ENCODE data around the gene SEC24B. TPM values are rescaled to one million over a fixed set of nuclear protein-coding genes. Genes with fewer than 3 reads are reported as not detected.

The SEC24B gene
- total RNA-seq, 1 experiment from 2014 or later: 27.1 TPM

DNA sequence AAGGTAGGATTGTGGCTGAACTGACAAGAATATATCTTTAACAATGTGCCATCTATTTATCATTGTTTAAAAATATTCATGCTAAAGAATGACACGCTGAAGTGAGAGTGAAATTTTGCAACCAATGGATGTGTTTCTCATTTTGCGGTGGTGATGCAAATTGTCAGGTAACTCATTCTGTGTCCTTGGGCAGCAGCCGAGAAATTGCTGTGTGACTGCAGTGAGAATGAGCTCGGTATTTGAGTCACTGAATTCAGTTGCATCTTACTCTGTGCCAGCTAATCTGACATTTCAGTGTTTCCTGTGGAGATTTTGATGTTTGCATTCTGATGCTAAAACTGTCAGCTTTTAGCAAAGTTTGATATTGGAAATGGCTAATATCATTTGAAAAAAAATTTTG lies 154.6 kb downstream of the SEC24B start:
- no peak for DNase-seq
- no peak overlapping the region for H2BK20ac ChIP-seq (ENCODE audit: low read depth, low read length, poor library complexity, severe bottlenecking)
- H2BK15ac ChIP-seq (ENCODE audit: low read depth, low read length): no peak overlapping the region
- H3K79me1 ChIP-seq (ENCODE audit: insufficient read depth, low read depth, low read length, poor library complexity, severe bottlenecking): no peaks in the 10 kb centered on the region
- TF ChIP-seq, protein P1, sequence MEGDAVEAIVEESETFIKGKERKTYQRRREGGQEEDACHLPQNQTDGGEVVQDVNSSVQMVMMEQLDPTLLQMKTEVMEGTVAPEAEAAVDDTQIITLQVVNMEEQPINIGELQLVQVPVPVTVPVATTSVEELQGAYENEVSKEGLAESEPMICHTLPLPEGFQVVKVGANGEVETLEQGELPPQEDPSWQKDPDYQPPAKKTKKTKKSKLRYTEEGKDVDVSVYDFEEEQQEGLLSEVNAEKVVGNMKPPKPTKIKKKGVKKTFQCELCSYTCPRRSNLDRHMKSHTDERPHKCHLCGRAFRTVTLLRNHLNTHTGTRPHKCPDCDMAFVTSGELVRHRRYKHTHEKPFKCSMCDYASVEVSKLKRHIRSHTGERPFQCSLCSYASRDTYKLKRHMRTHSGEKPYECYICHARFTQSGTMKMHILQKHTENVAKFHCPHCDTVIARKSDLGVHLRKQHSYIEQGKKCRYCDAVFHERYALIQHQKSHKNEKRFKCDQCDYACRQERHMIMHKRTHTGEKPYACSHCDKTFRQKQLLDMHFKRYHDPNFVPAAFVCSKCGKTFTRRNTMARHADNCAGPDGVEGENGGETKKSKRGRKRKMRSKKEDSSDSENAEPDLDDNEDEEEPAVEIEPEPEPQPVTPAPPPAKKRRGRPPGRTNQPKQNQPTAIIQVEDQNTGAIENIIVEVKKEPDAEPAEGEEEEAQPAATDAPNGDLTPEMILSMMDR (conservative IDR thresholded peaks at IDR 0.05): no peak
- Mint-ChIP-seq H3K4me3 (no peak overlapping the region), H3K9me3 (peaks cover 15 to 17% of the 10 kb centered on the region in 2 experiments), H3K27ac (no peak overlapping the region), H3K36me3 (ENCODE audit: insufficient read depth in 1 of 3, low read depth in 3 of 3) (peaks cover 6 to 15% (median 9%) of the 10 kb centered on the region in 3 experiments), H3K4me1 (peaks cover 7 to 9% of the 10 kb centered on the region in 2 experiments), H3K27me3 (ENCODE audit: low read depth) (no peaks in the 10 kb centered on the region)
- H2BK12ac ChIP-seq (ENCODE audit: insufficient read length, low read depth, low read length): no peak overlapping the region
- H3K4ac ChIP-seq (ENCODE audit: low read depth, low read length): no peak overlapping the region
- no peak overlapping the region for H4K5ac ChIP-seq (ENCODE audit: insufficient read length, low read depth, low read length)
- H3K14ac ChIP-seq (ENCODE audit: insufficient read depth, low read length): no peak overlapping the region
- no peak overlapping the region for H3K23ac ChIP-seq (ENCODE audit: insufficient read length, low read depth, low read length)
- H3K27me3 ChIP-seq (ENCODE audit: insufficient read depth, low read length): no peaks in the 10 kb centered on the region
- no peak overlapping the region for H3K4me2 ChIP-seq (ENCODE audit: insufficient read depth, insufficient read length, low read length)
- H3K9me3 ChIP-seq (ENCODE audit: control insufficient read depth, low read depth, low read length): no peaks in the 10 kb centered on the region
- no peak overlapping the region for H2AK5ac ChIP-seq (ENCODE audit: insufficient read length, low read length)
- no peak overlapping the region for H2AFZ ChIP-seq (ENCODE audit: low read length)
- H3K23me2 ChIP-seq (ENCODE audit: insufficient read length, low read depth, low read length, poor library complexity, severe bottlenecking): no peaks in the 10 kb centered on the region
- no peaks in the 10 kb centered on the region for H4K20me1 ChIP-seq (ENCODE audit: control insufficient read depth, insufficient read depth, insufficient read length)
- no peaks in the 10 kb centered on the region; the same call in 1 of the 2 replicates for H3K4me1 ChIP-seq (ENCODE audit: insufficient read depth, low read length)
- no peak overlapping the region for H4K91ac ChIP-seq (ENCODE audit: insufficient read length, low read depth, low read length)
- no peak overlapping the region for H4K8ac ChIP-seq (replicated peaks; ENCODE audit: insufficient read length, low read depth, low read length)
- no peak overlapping the region for H2BK5ac ChIP-seq (ENCODE audit: insufficient read length, low read length)
- H3K9ac ChIP-seq (ENCODE audit: extremely low read depth, insufficient read length, low read length): no peak overlapping the region
- H2BK120ac ChIP-seq (ENCODE audit: low read depth, low read length, poor library complexity, severe bottlenecking): no peak overlapping the region
- H3T11ph ChIP-seq (ENCODE audit: low read length): no peak overlapping the region
- H3K27ac ChIP-seq (ENCODE audit: insufficient read length, low read depth, low read length): no peak overlapping the region
- no peak overlapping the region for H3K18ac ChIP-seq (ENCODE audit: insufficient read length, low read depth, low read length)
- H3K56ac ChIP-seq (ENCODE audit: insufficient read length, low read depth, low read length): no peak overlapping the region
- no CpG with 5 or more reads among the region's 4 CpGs for WGBS (ENCODE audit: extremely low coverage, insufficient read length, low lambda C conversion rate)
- H3K79me2 ChIP-seq (ENCODE audit: insufficient read depth, low read length): no peaks in the 10 kb centered on the region

All from H9 (cell line).